Left ventricle myocardium superior (tissue), 1 donor: ENCODE measurements around the gene ABHD14A. TPM values are rescaled to one million over a fixed set of nuclear protein-coding genes. Genes with fewer than 3 reads are reported as not detected.
"Not testable (repeated sequence)": the region's sequence is repeated elsewhere in the genome, so short reads cannot be mapped to it uniquely, and the experiment has no call there.

Source experiments
- ATAC-seq: fragments of 200-7000 bp; cut with Tn5 transposase; one replicate; pipeline ENCODE4 v1.9.1; 2020; ENCODE audit warnings: mild to moderate bottlenecking, moderate library complexity
- DNase-seq: peaks from one replicate; pipeline ENCODE4 v3.0.0-alpha.2; 2020
- intact Hi-C: fragments of 100-400 bp; cut with micrococcal nuclease; formaldehyde crosslinking; loops from one replicate; pipeline ENCODE4 v1.11.0; 2022
- total RNA-seq: library from RNA; stranded (reverse); fragmentation: NEBNext Ultra II Directional; extraction: Animal tissue kit (Norgen Biotek cat#: 25700); gene quantifications from one replicate; pipeline ENCODE4 v1.2.1, GENCODE V29; 2021
- donor health status: DM: no; HTN: yes; CAD: no; lungs with severe emphysema.

Gene ABHD14A
- total RNA-seq, 1 donor from 2014 or later, result 27.0 TPM

DNA sequence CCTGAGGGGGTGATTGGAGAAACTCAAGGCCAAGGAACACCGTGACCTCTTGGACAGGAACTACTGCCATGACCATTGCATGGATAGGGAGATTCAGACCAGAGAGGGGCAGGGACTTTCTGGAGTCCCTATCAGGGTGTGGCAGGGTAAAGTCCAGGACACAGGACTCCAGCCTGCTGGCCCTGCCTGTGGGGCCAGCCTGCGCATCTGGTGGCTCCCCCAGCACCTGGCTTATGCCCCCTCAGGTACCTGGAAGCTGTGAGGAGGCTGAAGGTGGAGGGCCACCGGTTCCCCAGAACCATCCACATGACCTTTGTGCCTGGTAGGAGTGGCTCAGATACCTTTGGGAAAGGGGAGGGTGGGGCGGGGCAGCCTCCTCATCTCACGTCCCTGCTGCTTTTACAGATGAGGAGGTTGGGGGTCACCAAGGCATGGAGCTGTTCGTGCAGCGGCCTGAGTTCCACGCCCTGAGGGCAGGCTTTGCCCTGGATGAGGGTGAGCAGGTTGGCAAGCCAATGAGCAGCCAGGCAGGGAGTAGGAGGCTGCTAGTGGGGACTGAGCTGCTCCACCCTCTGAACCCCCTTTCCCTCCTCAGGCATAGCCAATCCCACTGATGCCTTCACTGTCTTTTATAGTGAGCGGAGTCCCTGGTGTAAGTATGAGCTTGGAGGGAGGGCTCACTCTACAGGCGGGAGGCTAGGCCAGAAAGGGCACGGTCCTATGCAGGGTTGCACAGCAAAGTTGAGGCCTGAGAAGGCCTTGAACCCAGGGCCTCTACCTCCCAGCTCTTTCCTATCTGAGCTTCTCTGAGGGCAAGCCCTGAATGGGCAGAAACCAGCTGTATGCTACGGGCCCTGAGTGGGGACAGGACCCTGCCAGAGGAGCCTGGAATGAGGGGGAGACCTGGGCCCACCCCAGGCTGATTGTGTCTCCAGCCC lies 11.4 kb downstream of the ABHD14A start:
- DNase-seq, result peak; percentile 13
- intact Hi-C loops, result no loop called here
- no peak for ATAC-seq

- ATAC-seq (no peak), DNase-seq (no peak)
- intact Hi-C loops, result no loop called here
Measured at GRCh38 chr3:51987568-51987967, 12.7 kb downstream of the ABHD14A start.

GRCh38 chr3:51988286-51989146 lies 13.7 kb downstream of the ABHD14A start:
- ATAC-seq (no peak), DNase-seq (no peak)
- intact Hi-C loops, result no loop called here

GRCh38 chr3:51990501-51990971 lies 15.7 kb downstream of the ABHD14A start:
- intact Hi-C loops, ATAC-seq, DNase-seq: not testable (repeated sequence)

GRCh38 chr3:51992017-51992682 lies 17.3 kb downstream of the ABHD14A start:
- intact Hi-C loops, result no loop called here

DNA sequence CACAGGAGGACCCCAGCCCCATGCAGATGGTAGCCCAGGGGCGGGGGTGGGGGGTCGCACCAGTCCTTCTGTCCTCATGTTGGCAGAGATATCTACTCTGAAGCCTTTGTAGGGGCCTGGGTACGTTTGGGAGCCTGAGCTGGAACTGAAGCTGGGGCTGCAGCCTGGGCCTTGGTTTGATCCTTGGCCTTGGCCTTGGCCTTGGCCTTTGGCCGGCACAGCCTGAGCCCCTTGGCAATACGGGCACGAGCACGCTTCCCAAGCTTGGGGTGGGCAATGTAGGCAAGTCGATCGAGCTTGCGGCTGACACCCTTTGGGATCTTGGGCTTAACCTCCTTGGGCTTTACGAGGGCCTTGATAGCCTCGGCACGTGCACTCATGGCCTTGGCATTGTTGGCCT lies 18.8 kb downstream of the ABHD14A start:
- ATAC-seq, DNase-seq, intact Hi-C loops: not testable (repeated sequence)

More at GRCh38 chr3:51992017-51992682, 17.3 kb downstream of the ABHD14A start:
- DNase-seq, result no peak
- ATAC-seq, result no peak

GRCh38 chr3:51994530-51994929 lies 19.7 kb downstream of the ABHD14A start:
- no peak for ATAC-seq
- no peak for DNase-seq
- intact Hi-C loops, result no loop called here

DNA sequence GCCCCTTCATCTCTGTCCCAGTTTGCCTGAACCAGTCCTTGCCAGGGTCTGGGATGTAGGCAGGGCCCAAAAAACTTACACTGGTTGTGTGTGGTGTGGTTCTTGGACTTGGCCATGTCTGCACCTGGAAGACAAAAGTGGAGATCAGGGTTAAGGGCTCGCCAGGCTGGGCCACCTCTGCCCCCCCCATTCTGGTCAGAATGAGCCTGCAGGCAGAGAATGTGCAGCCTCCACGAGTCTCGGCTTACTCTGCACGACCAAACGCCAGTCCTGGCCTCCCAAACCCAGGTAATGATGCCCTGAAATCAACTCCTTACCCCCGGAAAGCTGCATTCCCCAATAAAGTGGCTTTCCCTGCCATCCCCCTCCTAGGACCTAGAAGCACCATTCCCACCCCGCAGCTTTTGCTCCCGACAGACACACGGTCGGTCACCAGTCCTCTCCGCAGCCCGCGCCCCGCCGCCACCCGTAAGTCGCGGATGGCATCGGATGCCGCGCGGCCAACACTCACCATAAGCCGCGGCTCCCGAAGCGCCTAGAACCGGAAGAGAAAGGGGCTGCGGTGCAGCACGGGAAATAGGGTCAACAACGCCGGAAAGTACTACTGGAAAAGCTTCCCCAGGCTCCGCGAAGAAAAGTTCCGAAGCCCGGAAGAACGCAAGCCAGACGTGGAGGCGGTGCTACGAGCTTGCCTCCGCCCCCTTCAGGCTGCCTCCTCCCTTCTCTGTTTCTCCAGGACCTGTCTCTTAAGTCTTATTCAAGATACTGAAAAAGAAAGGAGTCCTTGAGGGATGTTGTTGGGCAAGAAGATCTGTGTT lies 20.7 kb downstream of the ABHD14A start, which contains the start of gene RPL29:
Gene RPL29 (minus strand): TSS at position 550 of the 818 bp plus-strand sequence. CDS start 434 bp downstream, at position 116.
- ATAC-seq (peak; percentile 94), DNase-seq (peak; percentile 91)
- intact Hi-C loops, result no loop called here

- DNase-seq (no peak), ATAC-seq (no peak)
- intact Hi-C loops, result no loop called here
Measured at GRCh38 chr3:51997172-51997571, 22.3 kb downstream of the ABHD14A start.

DNA sequence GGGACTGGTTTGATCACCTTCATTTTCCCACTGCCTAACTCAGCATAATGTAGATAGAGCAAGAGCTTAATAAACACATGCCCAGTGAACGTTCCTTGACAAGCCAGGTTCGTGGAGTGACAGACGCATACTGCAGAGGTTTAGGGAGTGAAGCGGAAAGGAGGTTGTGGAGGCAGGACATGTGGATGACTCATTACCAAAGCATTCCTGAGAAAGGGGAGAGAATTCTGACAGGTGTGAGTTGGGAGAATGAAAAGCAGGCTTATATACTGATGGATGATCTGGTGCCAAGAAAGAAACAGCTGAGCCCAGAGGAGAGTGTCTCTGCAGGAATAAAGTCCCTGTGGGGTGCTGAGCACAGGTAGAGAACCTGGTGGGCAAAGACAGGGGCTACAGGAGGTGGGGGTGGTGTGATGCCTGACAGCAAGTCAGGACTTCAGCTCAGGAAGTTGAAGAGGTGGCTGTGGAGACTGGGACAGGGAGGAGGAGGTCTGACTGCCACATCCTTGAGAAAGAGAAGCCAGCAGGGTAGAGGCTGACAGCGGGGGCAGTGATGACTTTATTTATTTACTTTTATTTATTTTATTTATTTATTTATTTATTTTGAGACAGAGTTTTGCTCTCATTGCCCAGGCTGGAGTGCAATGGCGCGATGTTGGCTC lies 23.2 kb downstream of the ABHD14A start:
- ATAC-seq (no peak), DNase-seq (no peak)
- intact Hi-C loops, result no loop called here

DNA sequence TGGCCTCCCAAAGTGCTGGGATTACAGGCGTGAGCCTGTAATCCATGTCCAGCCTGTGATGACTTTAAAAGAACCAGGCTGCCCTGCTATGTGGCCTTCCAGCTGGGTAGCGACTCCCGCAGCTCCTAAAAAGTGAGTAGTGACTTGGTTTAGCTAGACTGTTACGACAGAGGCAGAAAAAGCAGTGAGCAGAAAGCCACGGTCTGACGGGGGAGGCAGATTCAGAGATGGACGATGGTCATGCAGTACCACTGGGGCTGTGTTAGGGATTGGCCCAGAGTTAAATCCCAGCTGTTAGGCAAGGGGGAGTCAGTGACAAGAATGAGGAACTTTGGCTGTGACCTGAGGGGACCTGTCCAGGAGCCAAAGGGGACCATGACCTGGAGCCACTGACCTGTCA lies 23.9 kb downstream of the ABHD14A start:
- intact Hi-C loops, result no loop called here
- no peak for ATAC-seq
- no peak for DNase-seq

GRCh38 chr3:51999846-52000245 lies 25.0 kb downstream of the ABHD14A start:
- intact Hi-C loops, result loop anchor here (5.0 to 10.0 kb wide), 2 partner anchors 55 to 122 kb away; partner anchors contain the start of gene DUSP7
- no peak for DNase-seq

DNA sequence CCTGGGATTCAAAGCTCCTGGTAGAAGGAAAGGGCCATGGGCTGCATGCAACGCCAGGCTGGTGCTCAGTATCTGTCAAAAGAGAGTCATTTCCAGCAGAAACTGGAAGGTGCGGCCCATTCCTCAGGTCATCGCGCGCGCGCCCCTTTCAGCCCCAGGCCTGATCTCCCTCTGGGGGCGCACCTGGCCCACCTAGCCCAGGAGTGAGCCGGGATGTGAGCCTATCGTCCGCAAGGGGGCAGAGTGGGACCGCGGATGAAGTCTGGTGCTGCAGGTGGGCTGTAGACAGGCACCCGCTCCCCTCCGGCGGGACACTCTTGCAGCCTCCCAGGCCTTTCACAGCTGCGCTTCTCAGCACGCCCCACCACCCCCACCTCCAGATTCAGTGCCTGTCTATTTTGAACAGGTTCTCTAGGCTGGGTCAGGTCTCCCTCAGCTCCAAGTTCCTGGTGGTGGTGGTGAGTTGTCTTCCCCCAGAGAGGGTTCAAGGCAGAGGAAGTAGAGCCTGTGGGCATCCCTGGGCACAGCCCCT lies 26.6 kb downstream of the ABHD14A start:
- intact Hi-C loops, result loop anchor here (5.0 to 10.0 kb wide), 2 partner anchors 53 to 121 kb away; partner anchors contain the start of gene DUSP7

More at GRCh38 chr3:51999846-52000245, 25.0 kb downstream of the ABHD14A start:
- ATAC-seq, result no peak

DNA sequence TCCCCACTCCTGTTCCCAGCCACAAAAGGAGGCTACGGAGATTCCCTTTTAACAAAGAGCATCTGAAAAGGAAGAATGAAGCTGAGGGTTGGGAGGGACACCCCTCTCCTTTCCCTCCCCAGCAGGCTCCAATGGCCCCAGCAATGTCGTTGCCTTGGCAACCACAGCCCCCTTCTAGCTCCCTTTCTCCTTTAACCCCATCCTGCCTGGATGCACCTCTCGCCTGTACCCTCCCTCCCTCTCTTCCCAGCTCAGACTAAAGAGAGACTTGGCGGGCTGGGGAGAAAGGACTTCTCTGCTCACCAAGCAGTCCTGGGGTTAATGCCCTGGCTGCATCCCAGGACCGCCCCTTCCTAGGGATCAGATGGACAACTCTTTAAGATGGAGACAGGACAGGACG lies 27.9 kb downstream of the ABHD14A start:
- DNase-seq (no peak), ATAC-seq (no peak)

More for the DNA sequence above, 26.6 kb downstream of the ABHD14A start:
- DNase-seq (peak; percentile 87), ATAC-seq (peak; percentile 69)

DNA sequence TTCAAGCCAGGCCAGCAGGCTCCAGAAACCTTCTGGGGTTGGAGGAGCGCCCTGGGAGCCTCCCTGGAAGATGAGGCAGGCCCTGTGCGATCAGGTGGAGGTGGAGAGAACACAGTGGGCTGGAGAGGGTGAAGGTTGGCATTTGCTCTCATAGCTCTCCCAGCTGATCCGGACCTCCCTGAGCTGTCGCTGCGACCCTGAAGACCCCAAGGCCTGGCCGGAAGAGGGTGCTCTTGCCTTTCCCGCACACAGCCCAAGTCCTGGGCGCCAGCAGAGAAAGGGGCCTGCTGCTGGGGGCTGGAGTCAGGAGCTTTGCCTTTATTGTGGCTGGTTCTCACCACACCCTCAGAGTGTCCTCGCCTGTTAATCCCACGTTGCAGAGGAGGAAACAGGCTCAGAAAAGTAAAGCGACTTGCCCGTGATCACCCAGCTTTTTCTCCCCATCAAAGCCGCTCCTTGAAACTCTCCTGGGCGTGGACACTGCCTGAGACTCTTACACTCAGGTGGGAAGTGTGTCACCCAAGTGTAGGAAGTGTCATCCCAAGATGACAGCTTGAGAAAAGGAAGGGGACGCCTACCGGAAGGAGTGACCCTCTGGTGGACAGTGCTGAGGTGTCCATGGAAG lies 29.4 kb downstream of the ABHD14A start:
- ATAC-seq, result peak; percentile 76
- DNase-seq, result peak; percentile 78
- intact Hi-C loops, result loop anchor here (2.0 to 10.0 kb wide), 3 partner anchors 51 to 141 kb away; partner anchors contain the start of gene DUSP7

More for the DNA sequence above, 27.9 kb downstream of the ABHD14A start:
- intact Hi-C loops, result loop anchor here (5.0 to 10.0 kb wide), 2 partner anchors 52 to 120 kb away; partner anchors contain the start of gene DUSP7

GRCh38 chr3:52004906-52005395 lies 30.1 kb downstream of the ABHD14A start:
- ATAC-seq (peak; percentile 3), DNase-seq (no peak)
- intact Hi-C loops, result loop anchor here (2.0 to 10.0 kb wide), 3 partner anchors 50 to 140 kb away; partner anchors contain the start of gene DUSP7
